Mesenchymal stem cell (in vitro differentiated cells and primary cell): ENCODE results near the gene ZFR.
"Not testable (repeated sequence)": the region's sequence is repeated elsewhere in the genome, so short reads cannot be mapped to it uniquely, and the experiment has no call there.

ENCODE experiments used
- DNase-seq: peaks from one replicate; pipeline ENCODE4 v3.0.0-alpha.2; 2013
- H2AFZ ChIP-seq: one replicate; pipeline ENCODE4 v1.6.1; 2013; ENCODE audit warnings: low read depth, mild to moderate bottlenecking, control low read depth, inconsistent platforms, low read length, moderate library complexity
- H2AK5ac ChIP-seq: 2 replicates; pipeline ENCODE4 v1.6.1; 2013; ENCODE audit warnings: low read length, moderate library complexity, mild to moderate bottlenecking, inconsistent platforms; ENCODE audit not compliant: severe bottlenecking
- H2BK120ac ChIP-seq: one replicate; pipeline ENCODE4 v1.6.1; 2013; ENCODE audit warnings: low read depth, mild to moderate bottlenecking, inconsistent platforms, low read length, moderate library complexity
- H2BK12ac ChIP-seq, 2 experiments: one replicate each; pipeline ENCODE4 v1.6.1; 2013; ENCODE audit warnings: inconsistent platforms in 2 of 2, low read length in 2 of 2, mild to moderate bottlenecking in 2 of 2, moderate library complexity in 2 of 2, control low read depth in 1 of 2
- H2BK15ac ChIP-seq: one replicate; pipeline ENCODE4 v1.6.1; 2013; ENCODE audit warnings: mild to moderate bottlenecking, low read depth, inconsistent platforms; ENCODE audit not compliant: poor library complexity, severe bottlenecking
- H2BK5ac ChIP-seq: 2 replicates; pipeline ENCODE4 v1.6.1; 2013; ENCODE audit warnings: low read depth, mild to moderate bottlenecking, low read length, control low read depth, inconsistent platforms; ENCODE audit not compliant: poor library complexity, severe bottlenecking
- H3K14ac ChIP-seq, 2 experiments: one replicate each; pipeline ENCODE4 v1.6.1; 2013; ENCODE audit warnings: inconsistent platforms in 2 of 2, low read length in 2 of 2, control low read depth in 1 of 2, mild to moderate bottlenecking in 1 of 2, moderate library complexity in 1 of 2
- H3K18ac ChIP-seq, 2 experiments: one replicate each; pipeline ENCODE4 v1.6.1; 2013; ENCODE audit warnings: inconsistent platforms in 2 of 2, low read length in 2 of 2, control low read depth in 1 of 2, low read depth in 1 of 2, mild to moderate bottlenecking in 1 of 2
- H3K23ac ChIP-seq, 2 experiments: one replicate each; pipeline ENCODE4 v1.6.1; 2013; ENCODE audit warnings: inconsistent platforms in 2 of 2, low read length in 2 of 2, mild to moderate bottlenecking in 2 of 2, moderate library complexity in 2 of 2, control low read depth in 1 of 2
- H3K27ac ChIP-seq: 2 replicates; pipeline ENCODE4 v1.5.1; 2013; ENCODE audit warnings: mild to moderate bottlenecking, moderate library complexity, low read length, control low read depth, inconsistent platforms; ENCODE audit not compliant: poor library complexity, severe bottlenecking
- H3K27me3 ChIP-seq, 2 experiments: 2 replicates each; pipeline versions ENCODE4 v1.6.1 to v1.7.0; 2013; ENCODE audit warnings: low read length in 2 of 2, mild to moderate bottlenecking in 2 of 2, moderate library complexity in 2 of 2, control low read depth in 1 of 2, inconsistent platforms in 1 of 2; ENCODE audit not compliant: control insufficient read depth in 1 of 2, insufficient read depth in 1 of 2
- H3K36me3 ChIP-seq, 2 experiments: 2 replicates each; pipeline versions ENCODE4 v1.6.1 to v1.7.0; 2013; ENCODE audit warnings: low read length in 2 of 2, control low read depth in 1 of 2, inconsistent platforms in 1 of 2, low read depth in 1 of 2, mild to moderate bottlenecking in 1 of 2; ENCODE audit not compliant: insufficient read depth in 2 of 2, control insufficient read depth in 1 of 2
- H3K4ac ChIP-seq, 2 experiments: one replicate each; pipeline ENCODE4 v1.6.1; 2013; ENCODE audit warnings: inconsistent platforms in 2 of 2, low read length in 2 of 2, mild to moderate bottlenecking in 2 of 2, moderate library complexity in 2 of 2, control low read depth in 1 of 2, low read depth in 1 of 2
- H3K4me1 ChIP-seq: 2 replicates; pipeline ENCODE4 v1.6.1; 2013; ENCODE audit warnings: low read depth, low read length, control low read depth; ENCODE audit not compliant: control insufficient read depth, insufficient read depth
- H3K4me2 ChIP-seq: 2 replicates; pipeline ENCODE4 v1.6.1; 2013; ENCODE audit warnings: low read length, mild to moderate bottlenecking, inconsistent platforms; ENCODE audit not compliant: poor library complexity, severe bottlenecking
- H3K4me3 ChIP-seq, 2 experiments: 2 replicates each; pipeline versions ENCODE4 v1.5.1 to v1.7.0; 2013; ENCODE audit warnings: low read length in 2 of 2, mild to moderate bottlenecking in 2 of 2, control low read depth in 1 of 2, low read depth in 1 of 2; ENCODE audit not compliant: insufficient read depth in 1 of 2
- H3K79me1 ChIP-seq: replicated peaks from 2 replicates; pipeline ENCODE4 v1.6.1; 2013; ENCODE audit warnings: mild to moderate bottlenecking, control low read depth, low read length, inconsistent platforms; ENCODE audit not compliant: poor library complexity, severe bottlenecking
- H3K9ac ChIP-seq: 2 replicates; pipeline ENCODE4 v1.7.0; 2013; ENCODE audit warnings: mild to moderate bottlenecking, low read length, moderate library complexity
- H3K9me3 ChIP-seq: 2 replicates; pipeline ENCODE4 v1.7.0; 2013; ENCODE audit warnings: mild to moderate bottlenecking, low read length; ENCODE audit not compliant: control insufficient read depth
- H4K8ac ChIP-seq: one replicate; pipeline ENCODE4 v1.6.1; 2013; ENCODE audit warnings: inconsistent platforms, mild to moderate bottlenecking, low read length, moderate library complexity
- H4K91ac ChIP-seq: one replicate; pipeline ENCODE4 v1.6.1; 2013; ENCODE audit warnings: mild to moderate bottlenecking, low read length, inconsistent platforms
- WGBS: methylation state at CpG from one replicate; pipeline ENCODE4 v1.1.7; 2013; ENCODE audit warnings: mixed read lengths; 5-methylcytosine and 5-hydroxymethylcytosine counted together

The ZFR gene

GRCh38 chr5:32453916-32454315 lies 9.4 kb upstream of the ZFR start:
- Histone ChIP-seq H3K27me3 (peaks cover 3 to 30% of the 10 kb centered on the region in 2 experiments), H3K4me2 (no peak overlapping the region), H3K4ac (no peak overlapping the region), H2BK120ac (no peak overlapping the region), H3K79me1 (no peaks in the 10 kb centered on the region), H4K91ac (no peak overlapping the region), H3K4me3 (no peak overlapping the region), H3K9ac (no peak overlapping the region), H3K18ac (no peak overlapping the region), H2BK15ac (no peak overlapping the region), H2BK12ac (no peak overlapping the region), H3K36me3 (no peaks in the 10 kb centered on the region), H2BK5ac (no peak overlapping the region), H3K27ac (no peak overlapping the region), H3K4me1 (no peaks in the 10 kb centered on the region), H3K23ac (no peak overlapping the region), H3K14ac (no peak overlapping the region), H2AFZ (no peak overlapping the region), H2AK5ac (no peak overlapping the region), H4K8ac (no peak overlapping the region), H3K9me3 (no peaks in the 10 kb centered on the region)
- 90% methylated on average over 5 of the region's 5 CpGs for WGBS
- no peak for DNase-seq

GRCh38 chr5:32452316-32452715 lies 7.8 kb upstream of the ZFR start:
- H3K4me1 ChIP-seq, H4K8ac ChIP-seq, H3K4me3 ChIP-seq, H3K9me3 ChIP-seq, H2BK5ac ChIP-seq, H3K14ac ChIP-seq, H3K27ac ChIP-seq, H3K4ac ChIP-seq, H3K18ac ChIP-seq, H3K4me2 ChIP-seq, H2AK5ac ChIP-seq, H2AFZ ChIP-seq, H3K36me3 ChIP-seq, DNase-seq, H2BK15ac ChIP-seq, H3K9ac ChIP-seq, H3K23ac ChIP-seq, H3K79me1 ChIP-seq, H4K91ac ChIP-seq, H2BK120ac ChIP-seq, H2BK12ac ChIP-seq: not testable (repeated sequence)
- H3K27me3 ChIP-seq, result peaks cover 3 to 30% of the 10 kb centered on the region in 2 experiments
- WGBS, result 86% methylated on average over 4 of the region's 6 CpGs

GRCh38 chr5:32450952-32451351 lies 6.4 kb upstream of the ZFR start:
- Histone ChIP-seq H4K8ac (no peak overlapping the region), H3K79me1 (peaks cover 4% of the 10 kb centered on the region), H2AK5ac (no peak overlapping the region), H4K91ac (no peak overlapping the region), H2BK15ac (no peak overlapping the region), H3K4me2 (no peak overlapping the region), H2AFZ (no peak overlapping the region), H2BK120ac (no peak overlapping the region), H3K23ac (no peak overlapping the region), H3K4me1 (no peaks in the 10 kb centered on the region), H3K4ac (no peak overlapping the region), H3K18ac (no peak overlapping the region), H3K27ac (no peak overlapping the region), H3K9me3 (no peaks in the 10 kb centered on the region), H3K4me3 (no peak overlapping the region), H2BK5ac (no peak overlapping the region), H3K27me3 (peaks cover 3 to 22% of the 10 kb centered on the region in 2 experiments), H3K9ac (no peak overlapping the region), H3K14ac (no peak overlapping the region), H2BK12ac (no peak overlapping the region), H3K36me3 (no peaks in the 10 kb centered on the region)
- WGBS, result 50% methylated on average over 1 of the region's 1 CpG
- DNase-seq, result no peak

- Histone ChIP-seq H3K79me1 (peaks cover 4% of the 10 kb centered on the region), H3K27ac (no peak overlapping the region)
Measured at GRCh38 chr5:32449262-32449661, 4.7 kb upstream of the ZFR start.

More at GRCh38 chr5:32449262-32449661, 4.7 kb upstream of the ZFR start:
- no peak overlapping the region for H2AK5ac ChIP-seq
- no peaks in the 10 kb centered on the region for H3K9me3 ChIP-seq
- no peak overlapping the region for H2BK120ac ChIP-seq
- no peak overlapping the region for H2AFZ ChIP-seq
- peaks cover 1 to 7% of the 10 kb centered on the region in 2 experiments for H3K27me3 ChIP-seq
- no peak overlapping the region for H2BK15ac ChIP-seq
- no peak overlapping the region for H3K23ac ChIP-seq
- no peak overlapping the region for H3K18ac ChIP-seq
- no peaks in the 10 kb centered on the region for H3K36me3 ChIP-seq
- H3K9ac ChIP-seq, result no peak overlapping the region
- H3K4me2 ChIP-seq, result no peak overlapping the region
- no peak for DNase-seq
- H3K4me1 ChIP-seq, result peaks cover 3% of the 10 kb centered on the region
- no peak overlapping the region for H3K4me3 ChIP-seq
- no peak overlapping the region for H3K4ac ChIP-seq
- WGBS, result 100% methylated on average over 1 of the region's 2 CpGs
- H4K8ac ChIP-seq, result no peak overlapping the region
- H2BK12ac ChIP-seq, result no peak overlapping the region
- H3K14ac ChIP-seq, result no peak overlapping the region
- no peak overlapping the region for H2BK5ac ChIP-seq
- no peak overlapping the region for H4K91ac ChIP-seq
